Right atrium auricular region (tissue), 2 donors: ENCODE data around the gene TRIM75. TPM values are rescaled to one million over a fixed set of nuclear protein-coding genes. Genes with fewer than 3 reads are reported as not detected.

Experiments
- DNase-seq: peaks from one replicate; pipeline ENCODE4 v3.0.0-alpha.2; 2019; ENCODE audit warnings: low spot score
- H3K27ac ChIP-seq, 2 donors: fragments of 200-600 bp; sonication (generic); 1 replicate in 1 of 2; 2 replicates in 1 of 2; pipeline ENCODE4 v1.5.1; 2016 to 2019
- H3K27me3 ChIP-seq, 2 donors: fragments of 200-600 bp; sonication (generic); one replicate each; pipeline versions ENCODE4 v1.5.1 to v1.6.0; 2017 to 2019
- H3K36me3 ChIP-seq: fragments of 200-600 bp; sonication (generic); one replicate; pipeline ENCODE4 v1.5.1; 2016
- H3K4me1 ChIP-seq, 2 donors: fragments of 200-600 bp; sonication (generic); one replicate each; pipeline versions ENCODE4 v1.5.1 to v1.6.0; 2017 to 2019
- H3K4me3 ChIP-seq, 2 donors: fragments of 200-600 bp; sonication (generic); 1 replicate in 1 of 2; 2 replicates in 1 of 2; pipeline ENCODE4 v1.5.1; 2017 to 2019; ENCODE audit warnings: mild to moderate bottlenecking in 1 of 2, moderate library complexity in 1 of 2
- H3K9me3 ChIP-seq, 2 donors: fragments of 200-600 bp; sonication (generic); one replicate each; pipeline ENCODE4 v1.5.1; 2019
- CTCF ChIP-seq, 2 donors: fragments of 200-600 bp; sonication (generic); IDR thresholded peaks; one replicate each; pipeline ENCODE4 v1.5.1; 2019; ENCODE audit warnings: antibody characterized with exemption in 2 of 2
- total RNA-seq, 2 donors: library from RNA; depleted of rRNA; stranded (reverse); fragments of >200 nt; gene quantifications; one replicate each; pipeline ENCODE4 v1.1.0, GENCODE V29; 2016

TRIM75 gene
- total RNA-seq: not detected

GRCh38 chr4:165053645-165054044, at the start of gene TRIM75:
Gene TRIM75 (plus strand): TSS chr4:165053866. CDS start chr4:165059148, 5,282 bp downstream.
- H3K27me3 ChIP-seq: no peaks in the 10 kb centered on the region
- H3K27ac ChIP-seq: no peak within 1 kb of the TSS
- no peaks in the 10 kb centered on the region for H3K9me3 ChIP-seq
- TF ChIP-seq CTCF (IDR thresholded peaks at IDR 0.05): no peak
- DNase-seq: no peak
- no peak within 1 kb of the TSS for H3K4me3 ChIP-seq
- H3K4me1 ChIP-seq: no peaks in the 10 kb centered on the region
- H3K36me3 ChIP-seq: no peaks in the 10 kb centered on the region

GRCh38 chr4:165005352-165005925, 48.2 kb upstream of the TRIM75 start:
- no peak for DNase-seq
- Histone ChIP-seq H3K27me3 (no peaks in the 10 kb centered on the region), H3K36me3 (no peaks in the 10 kb centered on the region), H3K9me3 (no peaks in the 10 kb centered on the region), H3K4me3 (no peak overlapping the region), H3K4me1 (no peaks in the 10 kb centered on the region), H3K27ac (no peak overlapping the region)
- no peak for TF ChIP-seq CTCF (IDR thresholded peaks at IDR 0.05)

- no peak for DNase-seq
- Histone ChIP-seq H3K27ac (no peak overlapping the region), H3K9me3 (no peaks in the 10 kb centered on the region), H3K36me3 (no peaks in the 10 kb centered on the region), H3K4me1 (no peaks in the 10 kb centered on the region), H3K27me3 (no peaks in the 10 kb centered on the region), H3K4me3 (no peak overlapping the region)
- TF ChIP-seq CTCF (IDR thresholded peaks at IDR 0.05): no peak
These were observed 47.2 kb upstream of the TRIM75 start for GRCh38 chr4:165006456-165006855.

GRCh38 chr4:165006886-165007285, 46.8 kb upstream of the TRIM75 start:
- TF ChIP-seq CTCF (IDR thresholded peaks at IDR 0.05): no peak
- Histone ChIP-seq H3K9me3 (no peaks in the 10 kb centered on the region), H3K4me3 (no peak overlapping the region), H3K36me3 (no peaks in the 10 kb centered on the region), H3K4me1 (no peaks in the 10 kb centered on the region), H3K27ac (no peak overlapping the region), H3K27me3 (no peaks in the 10 kb centered on the region)
- DNase-seq: no peak

GRCh38 chr4:165009493-165010227, 44.0 kb upstream of the TRIM75 start:
- Histone ChIP-seq H3K27me3 (no peaks in the 10 kb centered on the region), H3K4me1 (no peaks in the 10 kb centered on the region), H3K36me3 (no peaks in the 10 kb centered on the region), H3K4me3 (no peak overlapping the region), H3K27ac (no peak overlapping the region), H3K9me3 (no peaks in the 10 kb centered on the region)
- TF ChIP-seq CTCF (IDR thresholded peaks at IDR 0.05): no peak
- no peak for DNase-seq
